IMR-90 (cell line): Measurements from ENCODE around the gene FBLN1. TPM values are rescaled to one million over a fixed set of nuclear protein-coding genes. Genes with fewer than 3 reads are reported as not detected.

Source experiments
- ATAC-seq: fragments of 200-7000 bp; cut with Tn5 transposase; 2 replicates; pipeline ENCODE4 v1.9.1; 2020; ENCODE audit warnings: low read depth, mild to moderate bottlenecking, moderate library complexity
- BruUV-seq: library from RNA; stranded (reverse); fragments of 400-500 nt; replicated peaks from 2 replicates; lab custom pipeline; 2021; lab: Mats Ljungman, UMichigan
- CTCF ChIA-PET: fragments of 300-600 bp; formaldehyde crosslinking; extraction: SDS; loops from one replicate; lab custom pipeline; 2021; ENCODE audit warnings: antibody characterized with exemption; lab: Yijun Ruan, JAX
- POLR2A ChIA-PET: fragments of 300-600 bp; sonication (Branson Sonifier 250); formaldehyde crosslinking; loops from one replicate; lab custom pipeline; 2022; ENCODE audit warnings: antibody characterized with exemption; ENCODE audit not compliant: unreplicated experiment; lab: Charles Lee
- DNase-seq: peaks from one replicate; pipeline ENCODE4 v3.0.0; 2013
- H2AFZ ChIP-seq: replicated peaks from 2 replicates; pipeline ENCODE3; 2013; ENCODE audit warnings: low read length, mild to moderate bottlenecking; ENCODE audit not compliant: poor library complexity
- H2AK5ac ChIP-seq: 2 replicates; pipeline ENCODE4 v1.6.1; 2013; ENCODE audit warnings: low read depth, low read length, inconsistent platforms
- H2AK9ac ChIP-seq: replicated peaks from 2 replicates; pipeline ENCODE3; 2013; ENCODE audit warnings: mild to moderate bottlenecking, low read depth, low read length, moderate library complexity; ENCODE audit not compliant: poor library complexity
- H2BK120ac ChIP-seq: 2 replicates; pipeline ENCODE4 v1.6.1; 2013; ENCODE audit warnings: low read depth, low read length, inconsistent platforms
- H2BK15ac ChIP-seq: 3 replicates; pipeline ENCODE4 v1.6.1; 2013; ENCODE audit warnings: low read depth, low read length, inconsistent platforms
- H2BK20ac ChIP-seq: 2 replicates; pipeline ENCODE4 v1.6.1; 2013; ENCODE audit warnings: low read depth, mild to moderate bottlenecking, inconsistent platforms, low read length, moderate library complexity
- H2BK5ac ChIP-seq: 2 replicates; pipeline ENCODE4 v1.6.1; 2013; ENCODE audit warnings: mild to moderate bottlenecking, low read depth, low read length, inconsistent platforms; ENCODE audit not compliant: poor library complexity, severe bottlenecking
- H3K14ac ChIP-seq: replicated peaks from 2 replicates; pipeline ENCODE4 v1.6.1; 2013; ENCODE audit warnings: low read depth, low read length, inconsistent platforms
- H3K18ac ChIP-seq: 2 replicates; pipeline ENCODE4 v1.6.1; 2013; ENCODE audit warnings: low read depth, low read length, control low read depth
- H3K23ac ChIP-seq: 2 replicates; pipeline ENCODE4 v1.6.1; 2013; ENCODE audit warnings: low read depth, low read length, inconsistent platforms
- H3K27ac ChIP-seq: 2 replicates; pipeline ENCODE4 v1.5.1; 2013; ENCODE audit warnings: mild to moderate bottlenecking, control low read depth, low read length; ENCODE audit not compliant: insufficient read depth
- H3K27me3 ChIP-seq: 2 replicates; pipeline ENCODE4 v1.6.1; 2013; ENCODE audit warnings: low read length; ENCODE audit not compliant: control insufficient read depth, insufficient read depth
- H3K36me3 ChIP-seq: 2 replicates; pipeline ENCODE4 v1.6.1; 2013; ENCODE audit warnings: low read length, mixed read lengths; ENCODE audit not compliant: control insufficient read depth, insufficient read depth
- H3K4ac ChIP-seq: 2 replicates; pipeline ENCODE4 v1.6.1; 2013; ENCODE audit warnings: low read depth, low read length, inconsistent platforms
- H3K4me1 ChIP-seq: 2 replicates; pipeline ENCODE4 v1.6.1; 2013; ENCODE audit warnings: low read length, mixed read lengths; ENCODE audit not compliant: control insufficient read depth, insufficient read depth
- H3K4me2 ChIP-seq: 2 replicates; pipeline ENCODE4 v1.6.1; 2013; ENCODE audit warnings: low read depth, mild to moderate bottlenecking, control low read depth, low read length, moderate library complexity
- H3K4me3 ChIP-seq: 2 replicates; pipeline ENCODE4 v1.5.1; 2013; ENCODE audit warnings: low read depth, mild to moderate bottlenecking, control low read depth, low read length, moderate library complexity; ENCODE audit not compliant: insufficient read depth
- H3K56ac ChIP-seq: 2 replicates; pipeline ENCODE4 v1.6.1; 2013; ENCODE audit warnings: low read length, inconsistent platforms; ENCODE audit not compliant: insufficient read depth; ENCODE audit errors: extremely low read depth
- H3K79me1 ChIP-seq, 2 experiments: 2 replicates each; pipeline ENCODE4 v1.6.1; 2013; ENCODE audit warnings: low read length in 2 of 2, inconsistent platforms in 1 of 2, low read depth in 1 of 2
- H3K9ac ChIP-seq: 2 replicates; pipeline ENCODE4 v1.6.1; 2013; ENCODE audit warnings: low read depth, low read length, control low read depth
- H3K9me1 ChIP-seq: 2 replicates; pipeline ENCODE4 v1.6.1; 2013; ENCODE audit warnings: low read length, inconsistent platforms; ENCODE audit not compliant: insufficient read depth
- H3K9me3 ChIP-seq: 2 replicates; pipeline ENCODE4 v1.6.1; 2013; ENCODE audit warnings: low read length; ENCODE audit not compliant: control insufficient read depth, insufficient read depth
- H4K20me1 ChIP-seq: 2 replicates; pipeline ENCODE4 v1.6.1; 2013; ENCODE audit warnings: low read length, inconsistent platforms; ENCODE audit not compliant: insufficient read depth
- H4K5ac ChIP-seq: 2 replicates; pipeline ENCODE4 v1.6.1; 2013; ENCODE audit warnings: mild to moderate bottlenecking, low read depth, low read length, control low read depth
- H4K8ac ChIP-seq, 2 experiments: 2 replicates each; pipeline ENCODE4 v1.6.1; 2013; ENCODE audit warnings: low read depth in 2 of 2, low read length in 2 of 2, control low read depth in 1 of 2, inconsistent platforms in 1 of 2
- H4K91ac ChIP-seq: 2 replicates; pipeline ENCODE4 v1.6.1; 2013; ENCODE audit warnings: low read depth, low read length, inconsistent platforms; ENCODE audit not compliant: insufficient read depth
- BHLHE40 ChIP-seq: fragments of 150-350 bp; IDR thresholded peaks from 2 replicates; pipeline ENCODE4 v1.6.1; 2016; ENCODE audit warnings: mild to moderate bottlenecking, low read depth, low read length
- CEBPB ChIP-seq: IDR thresholded peaks from 2 replicates; pipeline ENCODE4 v1.6.1; 2012; ENCODE audit warnings: low read depth, low read length, improper control_type of control experiment
- CHD1 ChIP-seq: IDR thresholded peaks from 2 replicates; pipeline ENCODE4 v1.6.1; 2012; ENCODE audit warnings: low read depth, low read length, improper control_type of control experiment
- CTCF ChIP-seq: conservative IDR thresholded peaks from 2 replicates; pipeline ENCODE4 v1.5.1; 2012; ENCODE audit warnings: mild to moderate bottlenecking, low read depth, low read length, improper control_type of control experiment
- ELK1 ChIP-seq: fragments of 150-350 bp; IDR thresholded peaks from 2 replicates; pipeline ENCODE4 v1.6.1; 2016; ENCODE audit warnings: low read depth, mild to moderate bottlenecking, low read length, moderate library complexity, borderline replicate concordance
- FOS ChIP-seq: fragments of 150-350 bp; IDR thresholded peaks from 2 replicates; pipeline ENCODE4 v1.6.1; 2016; ENCODE audit warnings: low read depth, low read length
- MAFK ChIP-seq: IDR thresholded peaks from 2 replicates; pipeline ENCODE4 v1.6.1; 2012; ENCODE audit warnings: low read depth, low read length, improper control_type of control experiment
- MAZ ChIP-seq: IDR thresholded peaks from 2 replicates; pipeline ENCODE4 v1.6.1; 2012; ENCODE audit warnings: low read depth, mild to moderate bottlenecking, low read length, improper control_type of control experiment, moderate library complexity, borderline replicate concordance
- MXI1 ChIP-seq: IDR thresholded peaks from 2 replicates; pipeline ENCODE4 v1.6.1; 2012; ENCODE audit warnings: low read depth, mild to moderate bottlenecking, low read length, moderate library complexity, borderline replicate concordance
- NFE2L2 ChIP-seq: fragments of 150-350 bp; IDR thresholded peaks from 2 replicates; pipeline ENCODE4 v1.6.1; 2016; ENCODE audit warnings: low read depth, mild to moderate bottlenecking, low read length
- POLR2A ChIP-seq: IDR thresholded peaks from 2 replicates; pipeline ENCODE4 v1.6.1; 2012; ENCODE audit warnings: mild to moderate bottlenecking, low read depth, low read length
- RAD21 ChIP-seq: IDR thresholded peaks from 2 replicates; pipeline ENCODE4 v1.6.1; 2012; ENCODE audit warnings: low read length, improper control_type of control experiment
- RCOR1 ChIP-seq: IDR thresholded peaks from 2 replicates; pipeline ENCODE4 v1.6.1; 2012; ENCODE audit warnings: mild to moderate bottlenecking, low read length, improper control_type of control experiment; ENCODE audit not compliant: insufficient replicate concordance
- RFX5 ChIP-seq: IDR thresholded peaks from 2 replicates; pipeline ENCODE4 v1.8.0; 2012; ENCODE audit warnings: low read depth, mild to moderate bottlenecking, low read length, moderate library complexity
- SMC3 ChIP-seq: fragments of 150-350 bp; IDR thresholded peaks from 2 replicates; pipeline ENCODE4 v1.6.1; 2016; ENCODE audit warnings: low read depth, mild to moderate bottlenecking, antibody characterized with exemption, low read length, moderate library complexity
- USF2 ChIP-seq: fragments of 150-350 bp; IDR thresholded peaks from 2 replicates; pipeline ENCODE4 v1.6.1; 2017; ENCODE audit warnings: mild to moderate bottlenecking, antibody characterized with exemption, low read length, low read depth
- WGBS, 2 experiments: methylation state at CpG; one replicate each; pipeline versions ENCODE4 v1.1.5 to v1.1.7; 2013; ENCODE audit warnings: missing lambda C conversion rate in 2 of 2; ENCODE audit not compliant: insufficient read length in 1 of 2; ENCODE audit errors: extremely low coverage in 2 of 2; 5-methylcytosine and 5-hydroxymethylcytosine counted together
- dilution Hi-C: fragments of 300-500 bp; cut with HindIII; formaldehyde crosslinking; loops from one replicate; pipeline ENCODE4 v1.14.3; 2018; ENCODE audit warnings: low sequenced_read_pairs; ENCODE audit not compliant: unreplicated experiment
- in situ Hi-C: fragments of 300-500 bp; cut with MboI; formaldehyde crosslinking; loops from 3 replicates; pipeline ENCODE4 v1.14.3; 2019; ENCODE audit warnings: low sequenced_read_pairs, inconsistent platforms, mixed read lengths
- intact Hi-C: fragments of 100-400 bp; cut with micrococcal nuclease; formaldehyde crosslinking; loops from 2 replicates; pipeline ENCODE4 v1.10.0; 2022
- polyA plus RNA-seq, 3 experiments: library from polyadenylated mRNA; depleted of rRNA; stranded (reverse); fragments of >200 nt; gene quantifications; 2 replicates each; pipeline ENCODE4 v1.2.3, GENCODE V29; 2012; ENCODE audit warnings: low replicate concordance in 1 of 3
- total RNA-seq: library from RNA; depleted of rRNA; stranded (reverse); fragments of >200 nt; gene quantifications from 2 replicates; pipeline ENCODE4 v1.2.3, GENCODE V29; 2012

FBLN1 gene
- total and polyA plus RNA-seq, 2 of the 4 experiments (the other 2 are of a cell fraction): 11.3 to 87.9 TPM

- Histone ChIP-seq H2AFZ (peak overlapping the region; percentile 3), H2BK20ac (peak overlapping the region; percentile 51), H4K20me1 (no peaks in the 10 kb centered on the region), H4K5ac (peak overlapping the region; percentile 39), H3K4me2 (no peak overlapping the region), H2AK9ac (no peak overlapping the region), H3K4me1 (peaks cover 25% of the 10 kb centered on the region), H3K27ac (peak overlapping the region; percentile 19), H3K4ac (peak overlapping the region; percentile 54), H3K18ac (peak overlapping the region; percentile 24; the same call in 1 of the 2 replicates), H2AK5ac (peak overlapping the region; percentile 71), H3K36me3 (no peaks in the 10 kb centered on the region), H3K9me1 (peaks cover 11% of the 10 kb centered on the region; the same call in 1 of the 2 replicates), H3K27me3 (no peaks in the 10 kb centered on the region), H3K14ac (0 out of 2 replicates have a peak overlapping the region, but pooled peaks have one; percentile 76), H3K79me1 (no peaks in the 10 kb centered on the region), H3K9ac (no peak overlapping the region), H2BK120ac (peak overlapping the region; percentile 71), H2BK15ac (peak overlapping the region; percentile 26; the same call in 1 of the 3 replicates), H4K8ac (peak overlapping the region in 1 of 2 experiments; percentile 51; a peak in 2 of 4 replicates), H3K9me3 (no peaks in the 10 kb centered on the region; the same call in 1 of the 2 replicates), H3K4me3 (no peak overlapping the region), H3K56ac (no peak overlapping the region), H2BK5ac (no peak overlapping the region), H4K91ac (no peak overlapping the region; the same call in 1 of the 2 replicates), H3K23ac (peak overlapping the region; percentile 32; the same call in 1 of the 2 replicates)
- TF ChIP-seq MAFK (no peak), NFE2L2 (no peak), BHLHE40 (no peak), SMC3 (no peak), FOS (no peak), CTCF (no peak), MAZ (no peak), MXI1 (no peak), CHD1 (no peak), RFX5 (no peak), USF2 (no peak), ELK1 (no peak), RAD21 (no peak), CEBPB (no peak), RCOR1 (no peak), POLR2A (no peak)
- CTCF ChIA-PET: interaction anchor here (0.6 to 0.9 kb wide), 2 partner anchors 44 to 230 kb away, joined by 3 to 5 read pairs; no protein-coding TSS in a partner anchor
- no CpG with 5 or more reads among the region's 7 CpGs for WGBS, 2 experiments
- POLR2A ChIA-PET: no interaction called here
- ATAC-seq (no peak), DNase-seq (no peak)
- dilution Hi-C loops: no loop called here
- no TSS peak for BruUV-seq
- in situ Hi-C loops: no loop called here
- intact Hi-C loops: loop anchor here (2.0 kb wide), 1 partner anchor 18 kb away; no protein-coding TSS in a partner anchor
Observed at GRCh38 chr22:45496451-45496941, 6.2 kb upstream of the FBLN1 start.
